ENCODE results near the gene ATP2B3.

DNA sequence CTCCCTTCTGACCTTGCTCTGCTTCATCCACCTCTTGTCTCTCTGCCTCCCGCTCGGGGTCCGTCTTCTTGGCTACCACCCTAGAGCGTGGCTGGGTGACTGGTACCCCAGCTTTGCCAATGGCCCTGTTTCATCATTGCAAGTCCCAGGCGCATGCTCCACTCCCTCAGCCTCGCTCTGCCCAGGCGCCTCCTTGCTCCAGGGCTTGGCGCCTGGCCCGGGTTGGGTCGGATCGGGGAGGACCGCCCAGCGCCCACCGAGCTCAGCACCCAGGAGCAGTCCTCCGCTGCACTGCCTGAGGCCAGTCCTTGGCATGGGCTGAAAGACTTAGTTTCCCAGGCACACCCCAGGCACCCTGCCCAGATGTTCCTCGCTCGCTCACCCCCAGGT, 22.1 kb upstream of the ATP2B3 start:
- no peak for TF ChIP-seq POLR2AphosphoS5 (IDR thresholded peaks at IDR 0.05)
- TF ChIP-seq, protein P1, sequence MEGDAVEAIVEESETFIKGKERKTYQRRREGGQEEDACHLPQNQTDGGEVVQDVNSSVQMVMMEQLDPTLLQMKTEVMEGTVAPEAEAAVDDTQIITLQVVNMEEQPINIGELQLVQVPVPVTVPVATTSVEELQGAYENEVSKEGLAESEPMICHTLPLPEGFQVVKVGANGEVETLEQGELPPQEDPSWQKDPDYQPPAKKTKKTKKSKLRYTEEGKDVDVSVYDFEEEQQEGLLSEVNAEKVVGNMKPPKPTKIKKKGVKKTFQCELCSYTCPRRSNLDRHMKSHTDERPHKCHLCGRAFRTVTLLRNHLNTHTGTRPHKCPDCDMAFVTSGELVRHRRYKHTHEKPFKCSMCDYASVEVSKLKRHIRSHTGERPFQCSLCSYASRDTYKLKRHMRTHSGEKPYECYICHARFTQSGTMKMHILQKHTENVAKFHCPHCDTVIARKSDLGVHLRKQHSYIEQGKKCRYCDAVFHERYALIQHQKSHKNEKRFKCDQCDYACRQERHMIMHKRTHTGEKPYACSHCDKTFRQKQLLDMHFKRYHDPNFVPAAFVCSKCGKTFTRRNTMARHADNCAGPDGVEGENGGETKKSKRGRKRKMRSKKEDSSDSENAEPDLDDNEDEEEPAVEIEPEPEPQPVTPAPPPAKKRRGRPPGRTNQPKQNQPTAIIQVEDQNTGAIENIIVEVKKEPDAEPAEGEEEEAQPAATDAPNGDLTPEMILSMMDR (IDR thresholded peaks at IDR 0.05): no peak
- TF ChIP-seq POLR2A (IDR thresholded peaks at IDR 0.05; ENCODE audit: low read depth): no peak
- TF ChIP-seq EP300 (IDR thresholded peaks at IDR 0.05): no peak
